Activated CD4-positive, alpha-beta T cell treated with anti-CD3 and anti-CD28 coated beads, Interleukin-2, Interleukin-4, amounts not matched to agents 100 ng/mL and 50 ng/mL, durations not matched to agents 16 hours and 8 hours (primary cell): Measurements from ENCODE around the gene AGMO.

ENCODE experiments used
- DNase-seq: peaks from one replicate; pipeline ENCODE4 v3.0.0-alpha.2; 2020; ENCODE audit warnings: low spot score

AGMO gene

GRCh38 chr7:15498465-15498864 is 63.4 kb downstream of the AGMO start:
- DNase-seq: no peak

GRCh38 chr7:15495170-15495569 is 66.6 kb downstream of the AGMO start:
- no peak for DNase-seq

- no peak for DNase-seq
These were observed 67.1 kb downstream of the AGMO start for GRCh38 chr7:15494711-15495110.

GRCh38 chr7:15491361-15491760 is 70.5 kb downstream of the AGMO start:
- no peak for DNase-seq

GRCh38 chr7:15490291-15490690 is 71.5 kb downstream of the AGMO start:
- no peak for DNase-seq

GRCh38 chr7:15489861-15490260 is 72.0 kb downstream of the AGMO start:
- DNase-seq: no peak

GRCh38 chr7:15489383-15489782 is 72.4 kb downstream of the AGMO start:
- DNase-seq: no peak

- DNase-seq: no peak
These were observed 73.4 kb downstream of the AGMO start for GRCh38 chr7:15488401-15488800.

GRCh38 chr7:15487896-15488295 is 73.9 kb downstream of the AGMO start:
- DNase-seq: no peak

GRCh38 chr7:15485998-15486397 is 75.8 kb downstream of the AGMO start:
- no peak for DNase-seq

GRCh38 chr7:15485431-15485830 is 76.4 kb downstream of the AGMO start:
- DNase-seq: no peak

GRCh38 chr7:15481132-15481531 is 80.7 kb downstream of the AGMO start:
- no peak for DNase-seq

GRCh38 chr7:15478401-15478800 is 83.4 kb downstream of the AGMO start:
- no peak for DNase-seq

- DNase-seq: no peak
These were observed 85.3 kb downstream of the AGMO start for GRCh38 chr7:15476531-15476918.

- DNase-seq: no peak
These were observed 85.8 kb downstream of the AGMO start for GRCh38 chr7:15475808-15476530.

GRCh38 chr7:15471669-15471950 is 90.2 kb downstream of the AGMO start:
- no peak for DNase-seq

- DNase-seq: no peak
These were observed 90.8 kb downstream of the AGMO start for GRCh38 chr7:15470825-15471668.

GRCh38 chr7:15464667-15465121 is 97.1 kb downstream of the AGMO start:
- DNase-seq: no peak

- no peak for DNase-seq
These were observed 97.8 kb downstream of the AGMO start for GRCh38 chr7:15463801-15464666.

- DNase-seq: no peak
These were observed 99.0 kb downstream of the AGMO start for GRCh38 chr7:15462721-15463389.

GRCh38 chr7:15461576-15461975 is 100.2 kb downstream of the AGMO start:
- no peak for DNase-seq

GRCh38 chr7:15459018-15459615 is 102.7 kb downstream of the AGMO start:
- DNase-seq: no peak
